ENCODE data around the gene RNF208. TPM values are rescaled to one million over a fixed set of nuclear protein-coding genes. Genes with fewer than 3 reads are reported as not detected.
A peak's percentile ranks its signal among the peaks of the same experiment; 100 is the strongest.

The RNF208 gene
- total and polyA plus RNA-seq, 2 donors (not counting 1 experiment from before 2014, with no cell fraction given), result 0.14 to 0.33 TPM

DNA sequence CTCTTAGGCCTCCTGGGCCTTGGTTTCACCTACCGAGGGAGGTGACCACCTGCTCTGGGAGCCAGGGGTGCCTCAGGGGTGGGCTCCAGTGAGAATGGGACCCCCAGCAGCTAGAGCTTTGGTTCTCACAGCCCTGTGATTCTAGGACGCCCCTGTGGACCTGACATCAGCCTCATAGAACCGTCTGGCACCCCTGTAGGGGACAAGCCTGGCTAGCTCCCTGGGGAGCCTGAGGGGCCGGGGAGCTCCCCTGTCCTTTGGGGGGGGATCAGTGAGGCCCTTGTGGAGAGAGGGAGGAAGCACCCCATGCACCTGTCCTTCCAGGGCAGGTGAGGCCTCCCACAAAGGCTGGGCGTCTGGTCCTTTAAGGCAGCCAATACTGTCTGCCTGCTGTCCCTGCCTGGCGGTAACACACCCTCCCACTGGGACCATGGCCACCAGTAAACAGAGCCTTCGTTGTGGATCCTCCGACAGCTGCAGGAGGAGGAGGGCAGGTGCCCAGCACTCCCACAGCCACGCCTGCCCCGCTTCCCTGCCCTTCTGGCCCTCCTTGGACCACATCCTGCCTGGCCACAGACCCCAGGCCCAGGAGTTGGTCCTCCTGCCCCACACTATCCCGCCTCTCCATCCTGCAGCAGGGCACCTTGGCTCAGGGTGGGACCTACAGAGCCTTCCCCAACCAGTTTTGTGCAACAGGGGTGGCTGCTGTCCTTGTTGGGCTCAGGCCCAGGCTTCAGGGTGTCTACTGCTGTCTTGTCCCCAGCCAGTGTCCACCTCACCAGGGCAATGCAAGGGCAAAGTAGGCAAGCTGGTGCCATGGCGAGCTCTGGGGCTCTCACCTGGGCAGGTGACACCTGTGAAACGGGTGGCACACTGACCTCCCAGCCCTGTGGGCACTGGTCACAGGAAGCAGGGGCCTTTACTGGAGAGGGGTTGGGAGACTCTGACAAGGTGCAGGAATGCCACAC lies 16.0 kb upstream of the RNF208 start:
- Histone ChIP-seq H3K27me3 (ENCODE audit: control insufficient read depth, insufficient read depth, low read length) (no peaks in the 10 kb centered on the region), H3K4me2 (ENCODE audit: extremely low read depth, insufficient read depth, low read length) (no peak overlapping the region), H3K27ac (ENCODE audit: insufficient read depth, low read length) (no peak overlapping the region), H3K4me3 (replicated peaks in 1 of 4; ENCODE audit: control extremely low read depth in 1 of 4, insufficient read depth in 1 of 4, low read depth in 3 of 4, low read length in 4 of 4) (no peak overlapping the region), H3K79me2 (ENCODE audit: control insufficient read depth, insufficient read depth, low read length) (peaks cover 29% of the 10 kb centered on the region), H4K20me1 (ENCODE audit: control insufficient read depth, extremely low read depth, insufficient read depth, low read length) (no peaks in the 10 kb centered on the region), H3K36me3 (ENCODE audit: control insufficient read depth, insufficient read depth, low read length) (peaks cover 13% of the 10 kb centered on the region), H2AFZ (ENCODE audit: low read length) (no peak overlapping the region), H3K4me1 (ENCODE audit: control insufficient read depth, extremely low read depth, insufficient read depth, low read length) (peaks cover 6% of the 10 kb centered on the region), H3K9me3 (ENCODE audit: control insufficient read depth, insufficient read depth, low read depth, low read length) (no peaks in the 10 kb centered on the region), H3K9ac (ENCODE audit: insufficient read depth, low read length) (no peak overlapping the region)
- TF ChIP-seq, protein P1, sequence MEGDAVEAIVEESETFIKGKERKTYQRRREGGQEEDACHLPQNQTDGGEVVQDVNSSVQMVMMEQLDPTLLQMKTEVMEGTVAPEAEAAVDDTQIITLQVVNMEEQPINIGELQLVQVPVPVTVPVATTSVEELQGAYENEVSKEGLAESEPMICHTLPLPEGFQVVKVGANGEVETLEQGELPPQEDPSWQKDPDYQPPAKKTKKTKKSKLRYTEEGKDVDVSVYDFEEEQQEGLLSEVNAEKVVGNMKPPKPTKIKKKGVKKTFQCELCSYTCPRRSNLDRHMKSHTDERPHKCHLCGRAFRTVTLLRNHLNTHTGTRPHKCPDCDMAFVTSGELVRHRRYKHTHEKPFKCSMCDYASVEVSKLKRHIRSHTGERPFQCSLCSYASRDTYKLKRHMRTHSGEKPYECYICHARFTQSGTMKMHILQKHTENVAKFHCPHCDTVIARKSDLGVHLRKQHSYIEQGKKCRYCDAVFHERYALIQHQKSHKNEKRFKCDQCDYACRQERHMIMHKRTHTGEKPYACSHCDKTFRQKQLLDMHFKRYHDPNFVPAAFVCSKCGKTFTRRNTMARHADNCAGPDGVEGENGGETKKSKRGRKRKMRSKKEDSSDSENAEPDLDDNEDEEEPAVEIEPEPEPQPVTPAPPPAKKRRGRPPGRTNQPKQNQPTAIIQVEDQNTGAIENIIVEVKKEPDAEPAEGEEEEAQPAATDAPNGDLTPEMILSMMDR (conservative IDR thresholded peaks at IDR 0.05 in 1 of 2, IDR thresholded peaks at IDR 0.05 in 1 of 2; ENCODE audit: low read depth in 1 of 2, low read length in 2 of 2), result no peak
- no peak for TF ChIP-seq EZH2 (IDR thresholded peaks at IDR 0.05; ENCODE audit: low read length, missing control alignments)
- DNase-seq (ENCODE audit: low read depth in 2 of 2), result no peak

DNA sequence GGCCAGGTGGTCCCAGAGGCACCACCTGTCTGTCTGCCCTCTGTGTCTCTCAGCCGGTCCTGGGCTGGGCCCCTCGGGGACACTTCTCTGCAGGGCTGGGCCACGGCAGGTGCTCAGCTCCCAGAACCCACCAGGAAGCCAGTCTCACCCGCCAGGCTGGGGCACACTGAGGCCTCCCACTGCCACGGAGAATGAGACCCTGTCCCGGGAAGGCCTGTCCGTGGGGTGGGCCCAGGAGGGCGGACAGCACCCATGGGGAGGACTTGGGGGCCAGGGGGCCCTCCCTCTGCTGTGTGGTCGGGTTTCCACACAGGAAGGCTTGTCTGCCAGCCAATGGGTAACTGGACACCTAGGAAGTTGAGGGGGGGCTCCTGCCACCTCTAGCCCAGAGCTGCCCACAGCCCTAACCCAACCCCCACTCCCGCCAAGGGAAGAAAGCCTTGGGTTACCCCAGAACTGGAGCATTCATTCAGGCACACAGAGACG lies 14.9 kb upstream of the RNF208 start:
- Histone ChIP-seq H3K36me3 (ENCODE audit: control insufficient read depth, insufficient read depth, low read length) (peaks cover 3% of the 10 kb centered on the region), H3K4me3 (replicated peaks in 1 of 4; ENCODE audit: control extremely low read depth in 1 of 4, insufficient read depth in 1 of 4, low read depth in 3 of 4, low read length in 4 of 4) (no peak overlapping the region), H2AFZ (ENCODE audit: low read length) (no peak overlapping the region), H3K79me2 (ENCODE audit: control insufficient read depth, insufficient read depth, low read length) (peaks cover 18% of the 10 kb centered on the region), H3K9me3 (ENCODE audit: control insufficient read depth, insufficient read depth, low read depth, low read length) (no peaks in the 10 kb centered on the region), H4K20me1 (ENCODE audit: control insufficient read depth, extremely low read depth, insufficient read depth, low read length) (no peaks in the 10 kb centered on the region), H3K4me1 (ENCODE audit: control insufficient read depth, extremely low read depth, insufficient read depth, low read length) (peaks cover 2% of the 10 kb centered on the region), H3K4me2 (ENCODE audit: extremely low read depth, insufficient read depth, low read length) (no peak overlapping the region), H3K27me3 (ENCODE audit: control insufficient read depth, insufficient read depth, low read length) (no peaks in the 10 kb centered on the region), H3K27ac (ENCODE audit: insufficient read depth, low read length) (no peak overlapping the region), H3K9ac (ENCODE audit: insufficient read depth, low read length) (no peak overlapping the region)
- DNase-seq (ENCODE audit: low read depth in 2 of 2), result no peak
- no peak for TF ChIP-seq EZH2 (IDR thresholded peaks at IDR 0.05; ENCODE audit: low read length, missing control alignments)
- TF ChIP-seq, protein P1 (conservative IDR thresholded peaks at IDR 0.05 in 1 of 2, IDR thresholded peaks at IDR 0.05 in 1 of 2; ENCODE audit: low read depth in 1 of 2, low read length in 2 of 2), result no peak

DNA sequence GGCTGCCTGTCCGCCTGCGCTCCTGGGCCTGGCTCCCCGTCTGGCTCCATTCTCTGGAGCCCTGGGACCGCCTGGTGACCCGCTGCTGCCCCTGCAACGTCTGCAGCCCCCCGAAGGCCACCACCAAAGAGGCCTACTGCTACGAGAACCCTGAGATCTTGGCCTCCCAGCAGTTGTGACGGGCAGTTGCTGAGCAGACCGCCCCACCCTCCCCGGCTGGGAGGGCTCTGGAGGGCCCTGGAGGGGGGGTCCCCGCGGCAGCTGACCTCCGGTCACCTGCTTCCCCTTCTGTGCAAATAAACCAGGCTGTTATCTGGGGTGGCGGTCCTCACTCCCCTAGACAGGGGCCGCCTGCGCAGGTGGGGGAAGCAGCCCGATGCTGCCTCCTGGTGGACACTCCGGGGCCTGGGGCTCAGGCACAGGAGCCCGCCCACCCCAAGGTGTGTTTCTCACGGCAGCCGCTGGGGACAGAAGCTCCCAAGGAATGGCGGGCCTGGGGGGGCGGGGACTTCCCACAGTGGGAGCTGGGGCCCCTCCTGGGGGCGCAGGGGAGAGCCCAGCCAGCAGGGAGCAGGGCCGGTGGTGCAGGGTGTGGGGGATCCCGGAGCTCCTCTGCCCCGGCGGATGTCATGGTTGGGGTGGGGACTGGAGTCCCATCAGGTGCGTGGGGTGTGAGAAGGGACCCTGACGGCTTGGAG lies 14.3 kb upstream of the RNF208 start:
- H3K27me3 ChIP-seq (ENCODE audit: control insufficient read depth, insufficient read depth, low read length), result no peaks in the 10 kb centered on the region
- TF ChIP-seq EZH2 (IDR thresholded peaks at IDR 0.05; ENCODE audit: low read length, missing control alignments), result no peak
- TF ChIP-seq, protein P1 (conservative IDR thresholded peaks at IDR 0.05 in 1 of 2, IDR thresholded peaks at IDR 0.05 in 1 of 2; ENCODE audit: low read depth in 1 of 2, low read length in 2 of 2), result peak; percentile 79 to 81
- peak overlapping the region in 1 of 4 experiments; percentile 7 for H3K4me3 ChIP-seq (replicated peaks in 1 of 4; ENCODE audit: control extremely low read depth in 1 of 4, insufficient read depth in 1 of 4, low read depth in 3 of 4, low read length in 4 of 4)
- H3K9me3 ChIP-seq (ENCODE audit: control insufficient read depth, insufficient read depth, low read depth, low read length), result no peaks in the 10 kb centered on the region
- no peak overlapping the region for H3K9ac ChIP-seq (ENCODE audit: insufficient read depth, low read length)
- H4K20me1 ChIP-seq (ENCODE audit: control insufficient read depth, extremely low read depth, insufficient read depth, low read length), result no peaks in the 10 kb centered on the region
- no peaks in the 10 kb centered on the region for H3K36me3 ChIP-seq (ENCODE audit: control insufficient read depth, insufficient read depth, low read length)
- H3K27ac ChIP-seq (ENCODE audit: insufficient read depth, low read length), result no peak overlapping the region
- H3K4me2 ChIP-seq (ENCODE audit: extremely low read depth, insufficient read depth, low read length), result no peak overlapping the region
- H2AFZ ChIP-seq (ENCODE audit: low read length), result no peak overlapping the region
- H3K4me1 ChIP-seq (ENCODE audit: control insufficient read depth, extremely low read depth, insufficient read depth, low read length), result peaks cover 2% of the 10 kb centered on the region
- peaks cover 13% of the 10 kb centered on the region for H3K79me2 ChIP-seq (ENCODE audit: control insufficient read depth, insufficient read depth, low read length)
- peak; percentile 60 to 62 for DNase-seq (ENCODE audit: low read depth in 2 of 2)

All from fibroblast of lung (primary cell).